ENCODE results near the gene DLG1.

- TF ChIP-seq EZH2 (IDR thresholded peaks at IDR 0.05), result no peak
- TF ChIP-seq CTCF (IDR thresholded peaks at IDR 0.05 in 2 of 3, conservative IDR thresholded peaks at IDR 0.05 in 1 of 3; ENCODE audit: borderline replicate concordance in 1 of 3, insufficient read depth in 1 of 3, low read depth in 2 of 3, low read length in 2 of 3), result no peak
- TF ChIP-seq SRF (IDR thresholded peaks at IDR 0.05; ENCODE audit: low read depth), result no peak
- TF ChIP-seq REST (IDR thresholded peaks at IDR 0.05; ENCODE audit: low read depth), result no peak
Measured at GRCh38 chr3:197216914-197217313, 81.5 kb downstream of the DLG1 start.

All from HCT116 (cell line).